ENCODE results near the gene ERC2.

ERC2 gene

GRCh38 chr3:55876560-55876959, 591.7 kb downstream of the ERC2 start:
- Histone ChIP-seq H3K9me3 (ENCODE audit: insufficient read depth, low read depth, low read length) (no peaks in the 10 kb centered on the region), H4K20me1 (ENCODE audit: insufficient read depth, low read length, poor library complexity, severe bottlenecking) (no peaks in the 10 kb centered on the region), H3K4me2 (ENCODE audit: low read depth, low read length, poor library complexity, severe bottlenecking) (no peak overlapping the region), H3K4me1 (ENCODE audit: insufficient read depth, low read length, poor library complexity, severe bottlenecking) (no peaks in the 10 kb centered on the region), H2AFZ (ENCODE audit: low read length) (no peak overlapping the region), H3K9me2 (replicated peaks; ENCODE audit: low read depth, low read length) (no peaks in the 10 kb centered on the region), H3K27me3 (ENCODE audit: insufficient read depth, low read length, poor library complexity, severe bottlenecking) (no peaks in the 10 kb centered on the region), H3K9ac (ENCODE audit: low read depth, low read length, poor library complexity, severe bottlenecking) (no peak overlapping the region), H3K79me2 (ENCODE audit: insufficient read depth, low read length) (no peaks in the 10 kb centered on the region), H3K36me3 (ENCODE audit: insufficient read depth, low read length) (no peaks in the 10 kb centered on the region), H3K4me3 (ENCODE audit: low read length, poor library complexity, severe bottlenecking) (no peak overlapping the region), H3F3A (ENCODE audit: low read depth) (no peaks in the 10 kb centered on the region)
- no peak for TF ChIP-seq EZH2phosphoT487 (IDR thresholded peaks at IDR 0.05; ENCODE audit: borderline replicate concordance)
- TF ChIP-seq CTCF (conservative IDR thresholded peaks at IDR 0.05; ENCODE audit: low read length): no peak

GRCh38 chr3:55875113-55875512, 593.2 kb downstream of the ERC2 start:
- H3K27me3 ChIP-seq (ENCODE audit: insufficient read depth, low read length, poor library complexity, severe bottlenecking): no peaks in the 10 kb centered on the region
- no peaks in the 10 kb centered on the region for H3K9me3 ChIP-seq (ENCODE audit: insufficient read depth, low read depth, low read length)
- no peak overlapping the region for H3K4me3 ChIP-seq (ENCODE audit: low read length, poor library complexity, severe bottlenecking)
- H4K20me1 ChIP-seq (ENCODE audit: insufficient read depth, low read length, poor library complexity, severe bottlenecking): no peaks in the 10 kb centered on the region
- H3F3A ChIP-seq (ENCODE audit: low read depth): no peaks in the 10 kb centered on the region
- H3K4me1 ChIP-seq (ENCODE audit: insufficient read depth, low read length, poor library complexity, severe bottlenecking): no peaks in the 10 kb centered on the region
- no peaks in the 10 kb centered on the region for H3K9me2 ChIP-seq (replicated peaks; ENCODE audit: low read depth, low read length)
- H3K79me2 ChIP-seq (ENCODE audit: insufficient read depth, low read length): no peaks in the 10 kb centered on the region
- no peak overlapping the region for H3K9ac ChIP-seq (ENCODE audit: low read depth, low read length, poor library complexity, severe bottlenecking)
- H2AFZ ChIP-seq (ENCODE audit: low read length): no peak overlapping the region
- H3K4me2 ChIP-seq (ENCODE audit: low read depth, low read length, poor library complexity, severe bottlenecking): no peak overlapping the region
- no peaks in the 10 kb centered on the region for H3K36me3 ChIP-seq (ENCODE audit: insufficient read depth, low read length)
- no peak for TF ChIP-seq CTCF (conservative IDR thresholded peaks at IDR 0.05; ENCODE audit: low read length)
- no peak for TF ChIP-seq EZH2phosphoT487 (IDR thresholded peaks at IDR 0.05; ENCODE audit: borderline replicate concordance)

- no peaks in the 10 kb centered on the region for H3K9me2 ChIP-seq (replicated peaks; ENCODE audit: low read depth, low read length)
- no peaks in the 10 kb centered on the region for H3K4me1 ChIP-seq (ENCODE audit: insufficient read depth, low read length, poor library complexity, severe bottlenecking)
- no peak overlapping the region for H3K9ac ChIP-seq (ENCODE audit: low read depth, low read length, poor library complexity, severe bottlenecking)
- H3K36me3 ChIP-seq (ENCODE audit: insufficient read depth, low read length): no peaks in the 10 kb centered on the region
- no peaks in the 10 kb centered on the region for H3K9me3 ChIP-seq (ENCODE audit: insufficient read depth, low read depth, low read length)
- TF ChIP-seq CTCF (conservative IDR thresholded peaks at IDR 0.05; ENCODE audit: low read length): no peak
- no peak for TF ChIP-seq EZH2phosphoT487 (IDR thresholded peaks at IDR 0.05; ENCODE audit: borderline replicate concordance)
- no peaks in the 10 kb centered on the region for H3K79me2 ChIP-seq (ENCODE audit: insufficient read depth, low read length)
- H2AFZ ChIP-seq (ENCODE audit: low read length): no peak overlapping the region
- H3K27me3 ChIP-seq (ENCODE audit: insufficient read depth, low read length, poor library complexity, severe bottlenecking): no peaks in the 10 kb centered on the region
- no peak overlapping the region for H3K4me2 ChIP-seq (ENCODE audit: low read depth, low read length, poor library complexity, severe bottlenecking)
- no peaks in the 10 kb centered on the region for H4K20me1 ChIP-seq (ENCODE audit: insufficient read depth, low read length, poor library complexity, severe bottlenecking)
- H3F3A ChIP-seq (ENCODE audit: low read depth): no peaks in the 10 kb centered on the region
- no peak overlapping the region for H3K4me3 ChIP-seq (ENCODE audit: low read length, poor library complexity, severe bottlenecking)
Observed at GRCh38 chr3:55873523-55874254, 594.6 kb downstream of the ERC2 start.
